PC-3 (cell line): ENCODE results near the gene FEZF1. TPM values are rescaled to one million over a fixed set of nuclear protein-coding genes. Genes with fewer than 3 reads are reported as not detected.

Experiments
- ATAC-seq: fragments of 200-7000 bp; cut with Tn5 transposase; 2 replicates; pipeline ENCODE4 v1.9.1; 2020; ENCODE audit warnings: mild to moderate bottlenecking, moderate library complexity
- BruUV-seq: library from RNA; stranded (reverse); fragments of 400-500 nt; replicated peaks from 2 replicates; lab custom pipeline; 2021; lab: Mats Ljungman, UMichigan
- CTCF ChIA-PET: fragments of 300-600 bp; sonication (Branson Sonifier 250); formaldehyde crosslinking; loops from one replicate; lab custom pipeline; 2022; ENCODE audit warnings: antibody characterized with exemption; lab: Charles Lee
- POLR2A ChIA-PET: fragments of 300-600 bp; sonication (Branson Sonifier 250); formaldehyde crosslinking; loops from one replicate; lab custom pipeline; 2022; ENCODE audit warnings: antibody characterized with exemption; ENCODE audit not compliant: unreplicated experiment; lab: Charles Lee
- DNase-seq: peaks from one replicate; pipeline ENCODE4 v3.0.0-alpha.2; 2015
- H2AFZ ChIP-seq: fragments of 300-600 bp; sonication (generic); 2 replicates; pipeline ENCODE4 v1.6.0; 2016; ENCODE audit warnings: antibody characterized with exemption, low read length
- H3F3A ChIP-seq: fragments of 300-600 bp; sonication (generic); one replicate; pipeline ENCODE4 v1.6.0; 2017; ENCODE audit warnings: antibody characterized with exemption, low read length, control low read depth, mild to moderate bottlenecking; ENCODE audit not compliant: unreplicated experiment
- H3K27ac ChIP-seq: fragments of 300-600 bp; sonication (generic); 2 replicates; pipeline ENCODE4 v1.5.1; 2016; ENCODE audit warnings: mild to moderate bottlenecking, low read length
- H3K27me3 ChIP-seq: fragments of 300-600 bp; sonication (generic); 2 replicates; pipeline ENCODE4 v1.6.1; 2016; ENCODE audit warnings: low read length, mixed read lengths
- H3K36me3 ChIP-seq: fragments of 300-600 bp; sonication (generic); 2 replicates; pipeline ENCODE4 v1.6.1; 2016; ENCODE audit warnings: low read depth, mixed run types, low read length, mixed read lengths
- H3K4me1 ChIP-seq: fragments of 300-600 bp; sonication (generic); 2 replicates; pipeline ENCODE4 v1.5.1; 2016; ENCODE audit warnings: low read length; ENCODE audit not compliant: insufficient read depth
- H3K4me2 ChIP-seq: fragments of 300-600 bp; sonication (generic); 2 replicates; pipeline ENCODE4 v1.6.0; 2016; ENCODE audit warnings: low read length
- H3K4me3 ChIP-seq: fragments of 300-600 bp; sonication (generic); 2 replicates; pipeline ENCODE4 v1.5.1; 2016; ENCODE audit warnings: mild to moderate bottlenecking, low read length, mixed read lengths
- H3K79me2 ChIP-seq: fragments of 300-600 bp; sonication (generic); 2 replicates; pipeline ENCODE4 v1.6.1; 2017; ENCODE audit warnings: low read length, mixed read lengths
- H3K9ac ChIP-seq: fragments of 300-600 bp; sonication (generic); 2 replicates; pipeline ENCODE4 v1.6.0; 2016; ENCODE audit warnings: mild to moderate bottlenecking, low read length
- H3K9me2 ChIP-seq: fragments of 300-600 bp; sonication (generic); replicated peaks from 2 replicates; pipeline ENCODE4 v1.6.1; 2016; ENCODE audit warnings: mixed run types, low read length, mixed read lengths
- H3K9me3 ChIP-seq: fragments of 300-600 bp; sonication (generic); 2 replicates; pipeline ENCODE4 v1.6.1; 2016; ENCODE audit warnings: low read length, mixed read lengths
- H4K20me1 ChIP-seq: fragments of 300-600 bp; sonication (generic); 2 replicates; pipeline ENCODE4 v1.6.1; 2016; ENCODE audit warnings: low read length, mixed read lengths
- CTCF ChIP-seq: fragments of 300-600 bp; sonication (generic); conservative IDR thresholded peaks from 2 replicates; pipeline ENCODE4 v1.5.1; 2017; ENCODE audit warnings: antibody characterized with exemption, low read depth, mild to moderate bottlenecking, low read length
- EZH2 ChIP-seq: fragments of 300-600 bp; sonication (generic); IDR thresholded peaks from one replicate; pipeline ENCODE4 v1.6.1; 2017; ENCODE audit warnings: antibody characterized with exemption, mild to moderate bottlenecking, low read length; ENCODE audit not compliant: unreplicated experiment
- EZH2phosphoT487 ChIP-seq: fragments of 300-600 bp; sonication (generic); IDR thresholded peaks from 2 replicates; pipeline ENCODE4 v1.6.1; 2018; ENCODE audit warnings: mild to moderate bottlenecking, antibody characterized with exemption, low read length, borderline replicate concordance
- intact Hi-C: fragments of 100-400 bp; cut with micrococcal nuclease; formaldehyde crosslinking; loops from 2 replicates; pipeline ENCODE4 v1.9.0; 2023
- total RNA-seq: library from RNA; depleted of rRNA; stranded (reverse); fragments of >200 nt; gene quantifications from 2 replicates; pipeline ENCODE4 v1.2.3, GENCODE V29; 2014

Gene FEZF1
- total RNA-seq, 1 experiment from 2014 or later = not detected

- Histone ChIP-seq H4K20me1 (no peaks in the 10 kb centered on the region), H3K79me2 (no peaks in the 10 kb centered on the region), H3K36me3 (no peaks in the 10 kb centered on the region), H3K27ac (no peak overlapping the region), H3K4me1 (no peaks in the 10 kb centered on the region), H3F3A (no peaks in the 10 kb centered on the region), H3K4me2 (no peak overlapping the region), H3K9me3 (no peaks in the 10 kb centered on the region), H3K27me3 (no peaks in the 10 kb centered on the region), H3K4me3 (no peak overlapping the region), H3K9me2 (no peaks in the 10 kb centered on the region), H3K9ac (no peak overlapping the region), H2AFZ (no peak overlapping the region)
- ATAC-seq = no peak
- intact Hi-C loops = no loop called here
- TF ChIP-seq CTCF = no peak
- no peak for TF ChIP-seq EZH2
- no peak for TF ChIP-seq EZH2phosphoT487
- ChIA-PET POLR2A (no interaction called here), CTCF (no interaction called here)
- DNase-seq = no peak
- BruUV-seq = no TSS peak
Measured at GRCh38 chr7:122311734-122312450, 7.3 kb upstream of the FEZF1 start.

- no peak for TF ChIP-seq CTCF
- H3K4me3 ChIP-seq = no peak overlapping the region
- H3K79me2 ChIP-seq = no peaks in the 10 kb centered on the region
- H3K9me3 ChIP-seq = no peaks in the 10 kb centered on the region
- H3K36me3 ChIP-seq = no peaks in the 10 kb centered on the region
- no peak overlapping the region for H3K9ac ChIP-seq
- H3K9me2 ChIP-seq = no peaks in the 10 kb centered on the region
- ChIA-PET CTCF (no interaction called here), POLR2A (no interaction called here)
- no peak overlapping the region for H3K27ac ChIP-seq
- no peak for DNase-seq
- H3F3A ChIP-seq = no peaks in the 10 kb centered on the region
- no peaks in the 10 kb centered on the region for H4K20me1 ChIP-seq
- no peak overlapping the region for H2AFZ ChIP-seq
- H3K4me1 ChIP-seq = no peaks in the 10 kb centered on the region
- no peaks in the 10 kb centered on the region for H3K27me3 ChIP-seq
- intact Hi-C loops = no loop called here
- BruUV-seq = no TSS peak
- no peak overlapping the region for H3K4me2 ChIP-seq
- ATAC-seq = no peak
Measured at GRCh38 chr7:122311050-122311700, 6.6 kb upstream of the FEZF1 start.
